SW480 (cell line): ENCODE results near the gene TCF4.
A peak's percentile ranks its signal among the peaks of the same experiment; 100 is the strongest.

Experiments
- DNase-seq: peaks from one replicate; pipeline ENCODE4 v3.0.0-alpha.2; 2016; ENCODE audit warnings: low spot score

The TCF4 gene

GRCh38 chr18:55289775-55290174 is 298.2 kb downstream of the TCF4 start:
- DNase-seq: no peak

GRCh38 chr18:55289048-55289447 is 298.9 kb downstream of the TCF4 start:
- no peak for DNase-seq

- no peak for DNase-seq
These were observed 299.8 kb downstream of the TCF4 start for GRCh38 chr18:55287935-55288868.

GRCh38 chr18:55287149-55287806 is 300.7 kb downstream of the TCF4 start:
- DNase-seq: no peak

DNA sequence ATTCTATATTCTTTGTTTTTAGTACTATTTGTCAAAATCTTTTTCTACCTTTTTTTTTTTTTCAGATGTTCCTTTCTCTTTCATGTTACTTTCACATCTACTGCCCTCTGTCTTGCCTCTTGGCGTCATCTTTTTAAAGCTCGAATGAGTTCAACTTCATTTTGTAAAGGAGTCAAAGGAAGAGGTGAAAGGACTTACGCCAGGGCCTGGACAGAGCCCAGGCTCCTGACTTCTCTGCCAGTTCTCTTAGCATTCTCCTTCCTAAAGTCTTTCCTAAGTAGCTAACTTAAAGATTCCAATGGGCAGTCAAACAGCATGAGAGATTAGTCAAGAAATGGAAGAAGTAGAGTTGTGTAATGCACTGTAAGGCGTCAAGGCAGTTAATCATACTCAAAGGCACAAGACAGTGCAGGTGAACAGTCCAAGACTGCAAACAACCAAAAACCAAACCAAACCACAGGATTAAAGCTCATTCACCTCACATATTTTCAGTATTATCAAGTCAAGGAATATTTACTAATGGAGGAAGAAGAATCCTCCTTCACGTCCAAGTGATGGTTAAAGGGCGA is 301.7 kb downstream of the TCF4 start:
- DNase-seq: no peak

DNA sequence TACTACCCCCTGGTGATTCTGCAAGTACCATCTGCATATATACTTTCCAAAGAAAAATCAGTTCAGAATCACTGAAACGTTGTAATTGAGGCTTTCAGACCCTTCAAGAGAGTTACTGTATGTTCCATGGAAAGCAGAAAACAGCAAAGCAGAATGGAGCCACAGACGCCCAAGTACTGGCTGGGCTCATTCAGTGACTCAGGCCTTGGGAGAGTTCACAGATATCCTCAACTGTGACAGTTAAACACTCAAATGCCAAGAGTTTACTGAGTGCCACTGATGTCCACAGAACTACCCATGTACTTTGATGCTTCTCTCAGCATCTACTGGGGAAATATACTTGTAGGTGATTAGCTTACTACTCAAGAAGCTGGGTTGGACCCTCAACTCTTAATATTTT is 303.4 kb downstream of the TCF4 start:
- no peak for DNase-seq

GRCh38 chr18:55283309-55283708 is 304.7 kb downstream of the TCF4 start:
- DNase-seq: no peak

DNA sequence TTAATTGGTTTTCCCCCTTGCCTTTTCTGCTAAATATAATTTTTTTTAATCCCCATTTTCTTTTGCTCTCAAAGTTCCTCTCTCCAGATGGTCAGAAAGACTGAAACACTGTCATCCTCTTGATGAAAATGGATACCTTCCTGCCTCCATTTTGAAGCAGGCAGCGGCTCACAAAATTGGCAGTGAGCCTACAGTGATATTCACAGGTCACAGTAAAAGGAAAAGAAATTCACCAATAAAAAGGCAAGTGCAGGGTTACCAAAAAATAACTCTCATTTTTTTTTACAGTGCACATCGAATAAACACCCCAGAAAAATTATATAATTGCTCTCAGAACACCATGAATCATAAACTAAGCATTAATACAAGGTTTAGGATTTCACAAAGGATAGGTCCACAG is 307.5 kb downstream of the TCF4 start:
- no peak for DNase-seq

DNA sequence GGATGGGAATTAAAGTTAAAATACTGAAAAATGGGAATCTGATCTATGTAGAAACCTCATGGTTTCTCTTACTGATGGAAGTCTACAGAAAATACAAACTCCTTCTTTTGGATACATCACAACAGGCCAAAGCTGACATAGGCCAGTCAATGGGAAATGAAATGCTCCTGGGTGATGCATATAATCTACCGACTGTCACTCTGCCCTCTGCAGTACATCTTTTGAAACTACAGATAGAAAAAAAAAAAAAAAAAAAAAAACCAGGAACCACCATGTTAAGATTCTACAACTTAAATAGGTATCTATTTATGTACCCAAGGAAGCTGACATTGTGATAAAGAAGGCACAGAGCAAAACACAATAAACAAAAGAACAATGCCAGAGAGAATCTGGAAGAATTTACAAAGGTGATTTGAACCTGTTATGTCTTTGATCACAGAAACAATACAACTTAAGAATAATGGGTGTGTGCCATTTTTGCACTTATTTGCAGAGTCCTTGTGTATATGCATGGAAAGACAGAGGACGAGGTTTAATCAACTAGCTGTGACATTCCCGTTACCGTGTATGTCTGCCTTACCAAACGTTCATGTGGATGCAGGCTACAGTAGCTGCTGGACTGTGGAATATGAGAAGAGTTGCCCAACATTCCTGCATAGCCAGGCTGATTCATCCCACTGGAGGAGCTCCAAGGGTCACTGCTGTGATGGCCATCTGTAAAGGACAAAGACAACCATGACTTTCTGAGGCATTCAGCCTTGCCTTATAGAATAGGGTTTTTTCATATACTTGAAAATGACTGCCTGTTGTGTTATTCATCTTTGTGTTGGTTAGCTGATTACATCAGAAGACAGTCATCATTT is 312.7 kb downstream of the TCF4 start:
- DNase-seq: peak; percentile 8

DNA sequence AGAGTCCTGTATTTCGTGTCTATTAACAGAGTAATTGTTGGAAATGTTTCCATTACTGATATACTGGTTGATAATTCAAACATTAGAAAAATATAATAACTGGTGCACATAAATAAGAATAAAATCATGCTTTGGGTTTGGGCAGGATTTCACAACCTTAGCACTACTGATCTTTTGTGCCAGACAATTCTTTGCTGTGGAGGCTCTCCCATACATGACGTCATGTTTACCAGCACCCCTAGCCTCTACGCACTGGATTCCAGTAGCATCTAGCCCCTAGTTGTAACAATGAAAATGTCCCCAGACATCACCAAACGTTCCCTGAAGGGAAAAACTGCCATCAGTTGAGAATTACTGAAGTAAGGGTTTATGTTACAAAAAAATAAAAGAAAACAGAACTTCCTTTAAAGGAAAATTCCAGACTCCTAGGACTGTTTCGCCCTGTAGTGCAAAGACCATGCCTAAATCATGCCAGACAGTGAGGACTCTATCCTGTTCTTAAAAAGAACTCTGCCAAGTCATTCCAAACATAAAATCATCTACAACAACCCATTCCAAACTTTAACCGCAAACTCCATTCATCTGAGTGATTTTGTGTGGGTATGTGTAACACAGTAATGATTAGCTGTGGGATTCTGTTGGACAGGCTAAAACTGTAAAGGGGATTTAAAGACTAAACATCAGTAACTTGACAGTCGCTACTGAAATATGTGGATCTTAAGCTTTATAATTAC is 315.3 kb downstream of the TCF4 start:
- DNase-seq: no peak

DNA sequence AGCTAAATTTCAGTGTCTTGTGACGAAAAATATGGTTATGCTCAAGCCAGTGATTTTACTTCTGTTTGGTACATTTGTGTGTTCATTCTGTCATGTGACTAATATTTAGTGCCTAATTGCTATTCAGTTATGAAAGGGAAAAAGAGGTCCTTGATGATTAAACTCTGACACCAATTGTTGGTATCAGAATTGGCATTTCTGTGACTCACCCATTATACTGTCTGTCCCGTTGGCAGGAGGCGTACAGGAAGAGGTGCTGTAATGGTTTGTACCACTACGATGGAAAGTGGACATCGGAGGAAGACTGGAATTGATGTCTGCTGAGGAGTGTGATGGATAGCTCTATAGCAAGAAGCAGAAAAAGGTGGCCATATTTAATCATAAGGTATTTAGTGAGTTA is 318.4 kb downstream of the TCF4 start:
- no peak for DNase-seq

- DNase-seq: no peak
These were observed 319.2 kb downstream of the TCF4 start for GRCh38 chr18:55268628-55269275.

DNA sequence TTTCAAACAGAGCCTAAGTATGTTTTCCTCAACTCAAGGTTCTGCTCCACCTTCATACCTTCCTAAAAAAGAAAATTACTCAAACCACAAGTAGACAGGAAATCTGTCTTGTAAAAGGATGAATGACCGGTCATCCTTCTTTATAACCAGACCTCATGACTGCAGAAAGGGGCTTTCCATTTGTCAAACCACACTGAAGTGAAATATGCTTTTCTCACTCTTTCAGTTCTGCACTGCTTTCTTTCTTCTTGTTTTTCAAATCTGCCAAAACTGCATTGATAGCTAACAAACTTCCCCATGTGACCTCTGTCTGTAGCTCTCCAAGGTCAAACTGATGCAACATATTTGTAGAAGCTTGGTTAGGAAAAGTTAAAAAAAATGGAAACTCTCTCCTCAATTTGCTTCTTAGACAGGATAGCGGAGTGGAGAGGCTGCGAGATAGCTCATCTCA is 319.8 kb downstream of the TCF4 start:
- DNase-seq: no peak

- DNase-seq: no peak
These were observed 321.0 kb downstream of the TCF4 start for GRCh38 chr18:55266981-55267380.

DNA sequence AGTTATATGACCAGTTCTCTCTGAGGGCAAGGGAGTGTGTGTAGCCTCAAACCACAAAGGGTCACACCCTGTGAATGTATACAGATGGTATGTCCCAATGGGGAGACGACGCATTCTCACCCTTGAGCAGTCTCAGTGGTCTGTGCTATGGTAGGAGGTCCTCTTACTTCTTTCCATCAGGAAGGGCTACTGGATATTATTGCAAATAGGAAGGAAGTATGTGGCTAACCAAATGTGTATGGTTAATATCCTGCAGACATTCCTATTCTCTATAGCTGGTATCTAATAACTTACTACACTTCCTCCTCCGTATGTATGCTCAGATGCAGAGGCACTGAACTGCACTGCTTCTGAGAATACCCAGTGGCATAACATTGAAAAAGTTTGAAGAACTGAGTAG is 322.0 kb downstream of the TCF4 start:
- peak; percentile 62 for DNase-seq

DNA sequence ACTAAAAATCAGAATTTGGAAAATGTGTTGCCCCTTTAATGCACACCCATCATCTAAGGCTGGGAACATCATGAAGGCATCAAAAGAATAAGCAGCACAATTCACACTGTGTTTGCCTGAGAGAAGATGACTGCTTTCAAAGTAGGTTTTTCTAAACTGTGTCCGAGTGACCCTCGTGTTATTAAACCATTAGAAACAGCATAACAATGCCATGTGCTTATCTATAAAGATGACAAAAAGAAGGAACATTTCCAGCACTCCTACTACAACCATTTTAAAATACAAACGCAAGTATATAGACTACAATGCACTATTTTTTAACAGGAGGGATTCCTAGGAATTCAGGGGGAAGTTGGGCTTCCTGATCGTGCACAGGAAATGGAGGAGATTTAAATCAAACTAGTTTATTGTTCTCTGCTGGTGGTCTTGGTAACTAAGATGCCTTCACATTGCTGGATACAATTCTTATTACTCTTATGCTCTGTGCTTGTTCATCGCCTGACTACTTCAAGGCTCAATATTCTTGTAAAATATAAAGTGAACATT is 322.8 kb downstream of the TCF4 start:
- DNase-seq: no peak

DNA sequence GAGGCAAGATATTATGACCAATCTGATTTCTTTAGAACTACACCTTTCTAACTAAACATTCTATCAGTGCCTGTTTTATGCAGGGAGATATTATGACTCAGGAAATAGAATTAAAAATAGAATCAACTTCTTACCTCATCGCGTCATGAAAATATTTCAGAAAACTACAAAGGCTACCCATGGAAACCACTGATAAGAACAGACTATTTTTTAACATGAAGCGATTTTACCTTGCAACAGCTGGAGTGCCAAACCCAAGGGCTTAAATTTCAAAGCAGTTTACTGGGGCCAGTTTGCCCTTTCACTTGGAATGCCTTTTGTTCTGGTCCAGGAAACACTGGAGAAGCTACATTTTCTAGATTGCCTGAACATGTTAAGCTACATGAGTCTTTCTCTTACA is 323.9 kb downstream of the TCF4 start:
- peak; percentile 41 for DNase-seq

- DNase-seq: no peak
These were observed 325.9 kb downstream of the TCF4 start for GRCh38 chr18:55262021-55262560.

DNA sequence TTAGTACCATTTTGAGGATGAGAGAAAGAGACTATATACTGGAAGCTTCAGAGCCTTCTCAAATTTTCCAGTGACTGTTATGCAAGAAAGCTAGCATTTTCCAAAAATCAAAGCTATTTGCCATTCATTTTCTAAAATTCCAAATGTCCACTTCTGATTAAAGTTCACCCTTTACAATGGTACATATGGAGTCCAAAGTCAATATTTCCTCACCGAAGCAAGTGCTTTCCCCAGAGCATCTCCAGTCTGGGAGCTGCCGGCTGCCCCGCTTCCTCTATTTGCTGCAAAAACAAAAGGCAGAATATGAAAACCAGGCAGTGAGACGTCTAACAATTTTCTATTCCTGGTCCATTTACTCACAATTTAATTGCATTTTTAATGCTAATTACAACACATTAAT is 326.7 kb downstream of the TCF4 start:
- no peak for DNase-seq

GRCh38 chr18:55258088-55258487 is 329.9 kb downstream of the TCF4 start:
- no peak for DNase-seq
